Stomach (tissue), 4 donors: ENCODE results near the gene PCDH9.

Experiments used
- EP300 ChIP-seq: sonication (generic); formaldehyde crosslinking; IDR thresholded peaks from one replicate; pipeline ENCODE4 v1.6.1; 2017; ENCODE audit warnings: antibody characterized with exemption
- POLR2A ChIP-seq, 4 donors: fragments of 450-650 bp; IDR thresholded peaks; one replicate each; pipeline ENCODE4 v1.6.1; 2016; ENCODE audit warnings: antibody characterized with exemption in 4 of 4, control low read depth in 2 of 4, mild to moderate bottlenecking in 1 of 4, moderate library complexity in 1 of 4
- POLR2AphosphoS5 ChIP-seq, 3 donors: sonication (generic); formaldehyde crosslinking; IDR thresholded peaks; one replicate each; pipeline ENCODE4 v1.6.1; 2016; ENCODE audit warnings: antibody characterized with exemption in 3 of 3
- TF ChIP-seq, protein P1 (sequence below), 7 experiments: fragments of 450-650 bp in 4 of 7; fragments of 200-600 bp in 3 of 7; sonication (generic) in 3 of 7; IDR thresholded peaks; one replicate each; pipeline ENCODE4 v1.5.1; 2016 to 2019; ENCODE audit warnings: antibody characterized with exemption in 7 of 7, control low read depth in 2 of 7, mild to moderate bottlenecking in 1 of 7

DNA sequence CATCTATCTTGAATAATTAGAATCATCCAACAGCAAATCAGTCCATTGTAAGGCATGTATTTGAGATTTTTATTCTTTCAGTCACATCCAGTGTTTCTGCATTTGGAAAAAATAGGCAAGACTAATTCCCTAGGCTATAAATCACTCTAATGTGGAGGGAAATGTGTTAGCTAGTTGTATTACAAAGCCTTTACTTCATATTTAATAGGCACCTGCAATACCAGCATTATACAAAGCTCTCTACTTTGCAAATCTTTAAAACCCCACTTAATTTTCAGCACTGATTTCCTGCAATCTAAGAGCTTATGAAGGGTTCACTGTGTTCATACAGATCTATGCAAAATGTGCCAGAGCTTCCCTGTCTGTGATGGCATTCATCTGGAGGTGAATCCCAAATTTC is 12.3 kb downstream of the PCDH9 start:
- TF ChIP-seq, protein P1, sequence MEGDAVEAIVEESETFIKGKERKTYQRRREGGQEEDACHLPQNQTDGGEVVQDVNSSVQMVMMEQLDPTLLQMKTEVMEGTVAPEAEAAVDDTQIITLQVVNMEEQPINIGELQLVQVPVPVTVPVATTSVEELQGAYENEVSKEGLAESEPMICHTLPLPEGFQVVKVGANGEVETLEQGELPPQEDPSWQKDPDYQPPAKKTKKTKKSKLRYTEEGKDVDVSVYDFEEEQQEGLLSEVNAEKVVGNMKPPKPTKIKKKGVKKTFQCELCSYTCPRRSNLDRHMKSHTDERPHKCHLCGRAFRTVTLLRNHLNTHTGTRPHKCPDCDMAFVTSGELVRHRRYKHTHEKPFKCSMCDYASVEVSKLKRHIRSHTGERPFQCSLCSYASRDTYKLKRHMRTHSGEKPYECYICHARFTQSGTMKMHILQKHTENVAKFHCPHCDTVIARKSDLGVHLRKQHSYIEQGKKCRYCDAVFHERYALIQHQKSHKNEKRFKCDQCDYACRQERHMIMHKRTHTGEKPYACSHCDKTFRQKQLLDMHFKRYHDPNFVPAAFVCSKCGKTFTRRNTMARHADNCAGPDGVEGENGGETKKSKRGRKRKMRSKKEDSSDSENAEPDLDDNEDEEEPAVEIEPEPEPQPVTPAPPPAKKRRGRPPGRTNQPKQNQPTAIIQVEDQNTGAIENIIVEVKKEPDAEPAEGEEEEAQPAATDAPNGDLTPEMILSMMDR (IDR thresholded peaks at IDR 0.05) = no peak
- TF ChIP-seq POLR2AphosphoS5 (IDR thresholded peaks at IDR 0.05) = no peak
- no peak for TF ChIP-seq POLR2A (IDR thresholded peaks at IDR 0.05)
- TF ChIP-seq EP300 = no peak
